Raji (cell line): ENCODE measurements around the gene ZNF451.

Experiments
- POLR2A ChIP-seq: IDR thresholded peaks from 2 replicates; pipeline ENCODE4 v1.6.1; 2011; ENCODE audit warnings: low read depth, low read length, control low read depth; ENCODE audit not compliant: insufficient read depth

Gene ZNF451, protein sequence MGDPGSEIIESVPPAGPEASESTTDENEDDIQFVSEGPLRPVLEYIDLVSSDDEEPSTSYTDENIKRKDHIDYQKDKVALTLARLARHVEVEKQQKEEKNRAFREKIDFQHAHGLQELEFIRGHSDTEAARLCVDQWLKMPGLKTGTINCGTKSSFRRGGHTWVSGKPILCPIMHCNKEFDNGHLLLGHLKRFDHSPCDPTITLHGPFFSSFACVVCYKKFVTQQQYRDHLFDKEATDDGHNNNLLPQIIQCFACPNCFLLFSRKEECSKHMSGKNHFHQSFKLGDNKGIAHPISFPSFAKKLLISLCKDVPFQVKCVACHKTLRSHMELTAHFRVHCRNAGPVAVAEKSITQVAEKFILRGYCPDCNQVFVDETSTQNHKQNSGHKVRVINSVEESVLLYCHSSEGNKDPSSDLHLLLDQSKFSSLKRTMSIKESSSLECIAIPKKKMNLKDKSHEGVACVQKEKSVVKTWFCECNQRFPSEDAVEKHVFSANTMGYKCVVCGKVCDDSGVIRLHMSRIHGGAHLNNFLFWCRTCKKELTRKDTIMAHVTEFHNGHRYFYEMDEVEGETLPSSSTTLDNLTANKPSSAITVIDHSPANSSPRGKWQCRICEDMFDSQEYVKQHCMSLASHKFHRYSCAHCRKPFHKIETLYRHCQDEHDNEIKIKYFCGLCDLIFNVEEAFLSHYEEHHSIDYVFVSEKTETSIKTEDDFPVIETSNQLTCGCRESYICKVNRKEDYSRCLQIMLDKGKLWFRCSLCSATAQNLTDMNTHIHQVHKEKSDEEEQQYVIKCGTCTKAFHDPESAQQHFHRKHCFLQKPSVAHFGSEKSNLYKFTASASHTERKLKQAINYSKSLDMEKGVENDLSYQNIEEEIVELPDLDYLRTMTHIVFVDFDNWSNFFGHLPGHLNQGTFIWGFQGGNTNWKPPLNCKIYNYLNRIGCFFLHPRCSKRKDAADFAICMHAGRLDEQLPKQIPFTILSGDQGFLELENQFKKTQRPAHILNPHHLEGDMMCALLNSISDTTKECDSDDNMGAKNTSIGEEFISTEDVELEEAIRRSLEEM

DNA sequence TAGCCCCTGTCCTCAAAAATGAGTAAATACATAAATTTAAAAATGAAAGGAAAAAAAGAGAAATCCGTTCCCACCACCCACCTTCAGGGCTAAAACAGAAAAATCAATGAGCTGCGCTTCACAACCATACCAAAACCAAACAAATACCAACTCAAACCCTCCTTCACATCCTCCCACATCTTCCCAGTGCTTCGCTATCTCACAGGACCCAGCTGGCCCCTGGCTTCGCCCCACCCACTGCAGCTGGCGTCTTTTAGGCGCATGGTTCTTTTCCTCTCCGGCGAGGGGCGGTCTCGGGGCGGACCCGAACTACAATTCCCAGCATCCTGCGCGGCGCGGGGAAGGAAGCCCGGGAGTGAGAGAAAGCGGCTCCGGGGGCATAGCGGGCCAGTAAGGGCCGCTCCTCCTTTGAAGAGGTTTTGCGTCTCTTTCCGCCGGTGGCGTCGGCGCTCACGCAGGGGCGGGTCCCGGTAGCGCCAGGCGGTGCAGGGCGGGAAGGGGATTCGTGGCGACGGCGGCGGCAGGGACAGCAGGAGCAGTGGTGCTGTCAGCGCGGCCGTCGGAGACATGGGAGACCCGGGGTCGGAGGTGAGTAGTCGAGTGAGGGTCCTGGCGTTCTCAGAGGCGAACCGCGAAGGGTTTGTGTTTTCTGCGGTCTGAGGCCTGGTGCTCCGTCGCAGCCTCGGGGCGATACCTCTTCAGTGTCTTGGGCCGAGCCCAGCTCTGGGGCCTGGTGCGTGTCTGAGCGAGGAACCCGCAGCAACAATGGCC, at the start of gene ZNF451:
TSS of gene ZNF451 (plus strand) at position 502 of the 771 bp plus-strand sequence. CDS start at position 568, 66 bp downstream.
- TF ChIP-seq POLR2A: peak; percentile 80

DNA sequence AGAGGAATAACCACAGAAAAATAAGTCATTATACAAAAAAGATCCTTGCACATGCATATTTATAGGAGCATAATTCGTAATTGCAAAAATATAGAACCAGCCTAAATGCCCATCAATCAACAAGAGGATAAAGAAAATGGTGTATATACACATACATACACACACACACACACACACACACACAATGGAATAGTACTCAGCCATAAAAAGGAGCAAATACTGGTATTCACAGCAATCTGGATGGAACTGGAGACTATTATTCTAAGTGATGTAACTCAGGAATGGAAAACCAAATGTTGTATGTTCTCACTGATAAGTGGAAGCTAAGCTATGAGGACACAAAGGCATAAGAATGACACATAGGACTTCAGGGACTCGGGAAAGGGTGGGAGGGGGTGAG, 45.4 kb upstream of the ZNF451 start:
- no peak for TF ChIP-seq POLR2A

DNA sequence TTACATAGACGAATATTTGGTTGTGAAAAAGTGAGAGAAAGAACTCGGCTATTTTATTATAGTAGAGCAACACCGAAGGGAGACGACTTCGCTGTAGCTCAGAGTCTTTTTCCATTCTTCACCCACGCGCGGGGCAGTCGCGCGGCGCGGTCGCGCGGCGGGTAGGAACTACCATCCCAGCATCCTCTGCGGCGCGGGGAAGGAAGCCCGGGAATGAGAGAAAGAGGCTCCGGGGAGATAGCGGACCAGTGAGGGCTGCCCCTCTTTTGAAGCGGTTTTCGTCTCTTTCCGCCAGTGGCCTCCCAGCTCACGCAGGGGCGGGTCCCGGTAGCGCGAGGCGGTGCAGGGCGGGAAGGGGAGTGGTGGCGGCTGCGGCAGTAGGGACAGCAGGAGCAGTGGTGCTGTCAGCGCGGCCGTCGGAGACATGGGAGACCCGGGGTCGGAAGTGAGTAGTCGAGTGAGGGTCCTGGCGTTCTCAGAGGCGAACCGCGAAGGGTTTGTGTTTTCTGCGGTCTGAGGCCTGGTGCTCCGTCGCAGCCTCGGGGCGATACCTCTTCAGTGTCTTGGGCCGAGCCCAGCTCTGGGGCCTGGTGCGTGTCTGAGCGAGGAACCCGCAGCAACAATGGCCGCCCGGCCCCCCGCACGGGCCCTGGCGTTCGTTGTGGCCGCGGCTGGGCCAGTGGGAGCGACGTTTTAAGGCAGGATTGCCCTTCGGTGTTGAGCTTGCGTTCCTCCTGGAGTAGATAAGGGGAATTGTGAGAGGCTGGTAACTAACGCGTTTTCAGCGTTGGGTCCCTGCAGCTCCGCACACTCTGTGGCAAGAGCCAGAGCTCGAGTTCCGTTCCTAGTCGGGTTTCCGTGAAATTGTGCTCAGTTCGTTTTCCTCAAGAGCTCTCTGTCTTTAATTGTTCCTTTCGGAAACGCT, 43.4 kb upstream of the ZNF451 start, which contains the start of gene KIAA1586:
TSS of gene KIAA1586 (plus strand) at position 362 of the 925 bp plus-strand sequence. CDS start at position 425, 63 bp downstream.
- peak; percentile 40; the same call in 1 of the 2 replicates for TF ChIP-seq POLR2A

DNA sequence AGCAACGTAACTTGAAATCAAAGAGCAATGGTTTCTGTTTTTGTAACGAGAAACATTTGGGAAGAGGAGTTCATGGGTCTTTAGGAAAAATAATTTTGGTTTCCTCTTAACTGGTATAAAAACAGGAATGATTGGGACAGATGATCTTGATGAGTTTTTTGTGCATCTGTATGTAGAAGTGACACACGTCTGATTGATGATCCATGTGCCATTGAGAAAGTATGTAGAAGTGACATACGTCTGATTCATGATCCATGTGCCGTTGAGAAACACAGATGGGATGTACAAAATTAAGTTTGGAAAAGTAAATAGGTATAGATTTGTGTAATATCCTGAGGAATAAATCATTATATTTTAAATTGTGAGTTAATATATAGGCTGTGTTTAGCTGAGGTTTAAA, 41.4 kb upstream of the ZNF451 start:
- TF ChIP-seq POLR2A: no peak

DNA sequence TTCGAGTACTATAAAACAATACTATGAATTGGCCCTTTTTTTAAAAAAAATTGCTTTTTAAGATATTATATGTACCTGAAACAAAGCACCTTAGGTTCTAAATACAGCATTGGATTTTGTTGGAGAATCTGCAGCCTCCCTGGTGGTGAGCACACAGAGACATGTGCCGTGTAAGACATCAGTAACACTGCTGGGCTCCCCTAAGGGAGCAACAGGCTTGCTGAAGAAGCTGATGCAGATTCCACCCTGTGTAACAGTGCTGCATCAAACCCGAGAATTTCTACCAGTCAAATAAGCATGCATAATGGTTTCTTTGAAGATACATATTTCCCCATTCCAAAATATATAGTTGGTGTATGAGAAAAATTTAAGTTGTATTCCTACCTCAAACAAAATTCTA, 26.1 kb upstream of the ZNF451 start:
- TF ChIP-seq POLR2A: no peak

DNA sequence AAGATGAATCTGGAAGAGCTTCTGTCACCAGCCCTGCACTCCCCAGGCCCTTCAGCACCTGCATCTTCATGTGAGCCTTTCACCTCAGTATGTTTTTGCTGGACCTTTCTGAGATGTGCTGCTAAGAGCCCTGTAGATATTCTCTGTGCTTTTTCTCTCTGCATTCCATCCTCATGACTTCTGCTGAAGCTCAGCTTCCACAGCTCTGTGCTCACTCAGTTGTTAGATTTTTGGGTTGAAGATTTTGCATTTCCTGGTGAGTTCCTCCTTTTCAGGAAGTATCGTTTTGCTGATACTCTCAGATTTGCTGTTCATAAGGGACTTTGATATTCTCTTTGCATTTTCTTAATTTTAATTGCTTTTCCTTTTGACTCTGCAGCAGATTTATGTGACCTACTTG, 25.2 kb upstream of the ZNF451 start:
- no peak for TF ChIP-seq POLR2A

DNA sequence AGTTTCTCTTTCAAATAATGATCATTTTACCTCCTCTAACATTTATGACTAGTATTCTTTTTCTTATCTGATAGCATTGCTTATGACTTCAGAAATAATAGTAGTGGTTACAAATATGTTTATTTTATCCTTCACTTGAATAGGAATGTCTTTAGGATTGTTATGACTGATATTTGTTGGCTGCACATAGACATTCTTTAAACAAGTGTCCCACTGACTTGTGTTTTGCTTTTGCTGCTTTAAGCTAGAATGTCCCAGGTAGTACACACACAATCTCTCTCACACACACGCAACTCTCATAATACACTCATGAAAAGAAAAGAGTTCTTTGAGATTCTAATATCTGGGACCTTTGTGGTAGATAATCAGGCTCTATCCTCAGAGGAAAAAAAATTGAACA, 21.9 kb upstream of the ZNF451 start:
- no peak for TF ChIP-seq POLR2A

DNA sequence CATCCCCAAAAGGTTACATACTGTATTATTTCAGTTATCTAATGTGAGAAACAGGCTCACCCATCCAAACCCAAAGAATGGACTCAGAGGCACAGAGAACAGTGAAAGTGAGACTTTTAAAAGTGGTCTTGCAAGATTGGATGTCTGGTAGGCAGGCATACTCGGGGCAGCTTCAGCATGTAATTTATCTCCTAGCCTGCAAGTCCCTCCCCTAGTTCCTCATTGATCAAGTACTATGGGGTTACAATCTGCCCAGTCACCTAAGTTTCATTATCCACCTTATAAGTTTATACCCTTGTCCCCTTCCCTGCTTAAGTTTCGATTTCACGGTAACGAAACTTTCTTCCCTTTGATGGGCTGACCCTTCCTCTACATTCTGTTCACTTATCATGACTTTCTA, 20.8 kb upstream of the ZNF451 start:
- TF ChIP-seq POLR2A: no peak

DNA sequence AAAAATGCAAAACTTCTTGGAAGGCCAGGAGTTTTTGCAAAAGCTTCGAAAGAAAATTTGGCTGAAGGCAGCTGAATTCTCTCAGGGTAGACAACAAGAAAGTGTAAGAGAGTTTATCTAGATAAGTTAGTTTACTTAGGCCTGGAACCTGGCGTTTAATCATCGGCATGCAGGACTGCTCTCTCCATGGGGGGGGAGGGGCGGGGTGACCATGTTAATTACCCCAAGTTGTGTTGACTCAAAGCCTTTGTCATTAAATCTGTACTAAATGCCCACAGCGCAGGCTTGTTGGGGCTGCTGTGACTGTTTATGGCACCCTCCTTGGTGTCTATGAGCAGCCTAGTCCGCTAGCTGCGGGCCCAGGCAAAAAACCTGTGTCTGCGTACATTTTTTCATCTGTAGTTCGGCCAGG, 20.1 kb upstream of the ZNF451 start:
- TF ChIP-seq POLR2A: no peak

DNA sequence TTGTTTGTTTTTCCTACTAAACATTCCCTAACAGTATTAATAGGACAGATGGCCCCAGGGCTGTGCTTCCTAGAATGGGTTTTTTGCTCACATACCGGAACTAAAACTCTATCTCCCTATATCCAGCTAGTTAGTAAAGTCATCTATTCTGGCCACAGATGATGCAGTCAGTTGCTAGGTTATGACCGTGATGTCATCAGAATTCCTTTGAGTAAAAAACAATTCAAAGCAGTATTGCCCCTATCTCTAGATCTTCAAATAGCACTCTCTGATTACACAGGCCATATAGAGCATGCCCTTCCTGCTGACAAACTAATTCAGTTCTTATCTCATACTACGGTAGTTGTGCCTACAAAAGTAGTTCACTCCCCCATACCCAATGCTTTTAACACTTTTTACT, 17.9 kb upstream of the ZNF451 start:
- no peak for TF ChIP-seq POLR2A

DNA sequence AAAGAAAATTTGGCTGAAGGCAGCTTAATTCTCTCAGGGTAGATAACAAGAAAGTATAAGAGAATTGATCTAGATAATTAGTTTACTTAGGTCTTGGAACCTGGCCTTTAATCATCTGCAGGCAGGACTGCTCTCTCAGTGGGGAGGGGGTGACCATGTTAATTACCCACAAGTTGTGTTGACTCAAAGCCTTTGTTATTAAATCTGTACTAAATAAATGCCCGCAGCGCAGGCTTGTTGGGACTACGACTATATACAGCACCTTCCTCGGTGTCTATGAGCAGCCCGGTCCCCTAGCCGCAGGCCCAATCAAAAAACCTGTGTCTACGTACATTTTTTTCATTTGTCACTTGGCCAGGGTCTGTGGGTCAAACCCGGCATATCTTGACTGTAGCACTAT, 15.6 kb upstream of the ZNF451 start:
- no peak for TF ChIP-seq POLR2A

DNA sequence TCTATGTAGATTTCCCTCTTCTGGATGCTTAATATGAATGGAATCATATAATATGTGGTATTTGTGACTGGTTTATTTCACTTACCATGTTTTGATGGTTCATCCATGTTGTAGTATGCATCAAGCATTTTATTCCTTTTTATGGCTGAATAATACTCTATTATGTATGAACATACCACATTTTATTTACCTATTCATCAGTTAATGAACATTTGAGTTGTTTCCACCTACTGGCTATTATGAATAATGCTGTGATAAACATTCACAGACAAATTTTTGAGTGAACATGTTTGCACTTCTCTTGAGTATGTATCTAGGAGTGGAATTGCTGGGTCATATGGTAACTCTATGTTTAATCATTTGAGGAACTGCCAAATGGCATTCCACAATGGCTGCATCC, 14.9 kb upstream of the ZNF451 start:
- no peak for TF ChIP-seq POLR2A

DNA sequence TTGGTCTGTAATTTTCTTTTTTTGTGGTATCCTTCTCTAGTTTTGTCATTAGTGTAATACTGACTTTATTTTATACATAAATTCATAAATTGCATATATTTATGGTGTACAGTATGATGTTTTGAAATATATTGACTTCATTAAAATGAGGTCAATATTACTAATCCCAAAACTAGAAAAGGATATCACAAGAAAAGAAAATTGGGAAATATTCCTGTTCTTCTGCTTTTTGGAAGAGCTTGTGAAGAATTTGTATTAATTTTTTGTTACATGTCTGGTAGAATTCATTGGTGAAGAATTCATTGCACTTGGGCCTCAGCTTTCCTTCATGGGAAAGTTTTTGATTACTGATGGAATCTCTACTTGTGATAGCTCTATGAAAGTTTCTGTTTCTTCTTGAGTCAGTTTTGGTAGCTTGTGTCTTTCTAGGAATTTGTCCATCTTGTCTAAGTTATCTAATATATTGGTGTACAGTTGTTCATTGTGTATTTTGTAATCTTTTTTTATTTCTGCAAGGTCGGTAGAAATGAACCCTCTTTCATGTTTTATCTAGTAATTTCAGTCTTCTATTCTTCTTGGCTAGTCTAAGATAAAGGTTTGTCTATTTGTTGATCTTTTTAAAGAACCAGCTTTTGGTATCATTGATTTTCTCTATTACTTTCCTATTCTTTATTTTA, 11.3 kb upstream of the ZNF451 start:
- TF ChIP-seq POLR2A: no peak
